Endothelial cell of umbilical vein (primary cell): ENCODE measurements around the gene NEK7. TPM values are rescaled to one million over a fixed set of nuclear protein-coding genes. Genes with fewer than 3 reads are reported as not detected.
A peak's percentile ranks its signal among the peaks of the same experiment; 100 is the strongest.

Experiments used
- BruUV-seq: library from RNA; stranded (reverse); fragments of 400-500 nt; replicated peaks from 2 replicates; lab custom pipeline; 2021; lab: Mats Ljungman, UMichigan
- CTCF ChIA-PET: fragments of 300-600, 350-600 bp; sonication (Branson Sonifier 250); formaldehyde crosslinking; loops from one replicate; lab custom pipeline; 2021; ENCODE audit warnings: antibody characterized with exemption, inconsistent platforms; lab: Charles Lee
- POLR2A ChIA-PET: fragments of 300-600, 350-600 bp; sonication (Branson Sonifier 250); formaldehyde crosslinking; loops from one replicate; lab custom pipeline; 2021; ENCODE audit warnings: antibody characterized with exemption, inconsistent platforms; lab: Charles Lee
- DNase-seq: peaks from one replicate; pipeline ENCODE4 v3.0.0-alpha.2; 2011; ENCODE audit warnings: low read depth, low spot score
- FAIRE-seq: peaks from 2 replicates; lab custom pipeline; 2011; peaks lifted over from hg19 to GRCh38; lab: Jason Lieb, UNC
- H2AFZ ChIP-seq: 2 replicates; pipeline ENCODE4 v1.6.0; 2012; ENCODE audit warnings: low read depth, low read length, control low read depth, inconsistent platforms
- H3K27ac ChIP-seq: 2 replicates; pipeline ENCODE4 v1.5.1; 2011; ENCODE audit warnings: low read depth, mild to moderate bottlenecking, control low read depth, low read length, moderate library complexity; ENCODE audit not compliant: insufficient read depth
- H3K27me3 ChIP-seq, 2 experiments: 2 replicates each; pipeline versions ENCODE4 v1.6.0 to v1.6.1; 2011; ENCODE audit warnings: low read length in 2 of 2, mixed read lengths in 1 of 2; ENCODE audit not compliant: control insufficient read depth in 2 of 2, insufficient read depth in 2 of 2
- H3K36me3 ChIP-seq, 2 experiments: 2 replicates in 1 of 2; 3 replicates in 1 of 2; pipeline ENCODE4 v1.5.1; 2011; ENCODE audit warnings: low read length in 2 of 2, mild to moderate bottlenecking in 1 of 2, moderate library complexity in 1 of 2; ENCODE audit not compliant: control insufficient read depth in 2 of 2, insufficient read depth in 2 of 2; ENCODE audit errors: extremely low read depth in 1 of 2
- H3K4me1 ChIP-seq: 3 replicates; pipeline ENCODE4 v1.5.1; 2011; ENCODE audit warnings: mild to moderate bottlenecking, low read length; ENCODE audit not compliant: control insufficient read depth, insufficient read depth; ENCODE audit errors: extremely low read depth
- H3K4me2 ChIP-seq: 2 replicates; pipeline ENCODE4 v1.6.1; 2011; ENCODE audit warnings: low read length, control low read depth, mixed read lengths; ENCODE audit not compliant: insufficient read depth
- H3K4me3 ChIP-seq, 3 experiments: fragments of 200-600 bp in 1 of 3; sonication (generic), shearing (Covaris generic) in 1 of 3; replicated peaks in 1 of 3; 2 replicates each; pipeline ENCODE4 v1.5.1; 2011 to 2016; ENCODE audit warnings: control low read depth in 3 of 3, low read length in 3 of 3, mild to moderate bottlenecking in 2 of 3, inconsistent platforms in 1 of 3, low read depth in 1 of 3, moderate library complexity in 1 of 3; ENCODE audit not compliant: insufficient read depth in 1 of 3
- H3K79me2 ChIP-seq: 2 replicates; pipeline ENCODE4 v1.6.0; 2012; ENCODE audit warnings: low read length, inconsistent platforms; ENCODE audit not compliant: control insufficient read depth, insufficient read depth
- H3K9ac ChIP-seq: replicated peaks from 2 replicates; pipeline ENCODE3; 2011; ENCODE audit warnings: low read length, control low read depth; ENCODE audit not compliant: insufficient read depth; ENCODE audit errors: extremely low read depth
- H3K9me1 ChIP-seq: replicated peaks from 3 replicates; pipeline ENCODE4 v1.6.0; 2011; ENCODE audit warnings: mild to moderate bottlenecking, low read length; ENCODE audit not compliant: control insufficient read depth, insufficient read depth; ENCODE audit errors: extremely low read depth
- H3K9me3 ChIP-seq: replicated peaks from 2 replicates; pipeline ENCODE4 v1.5.1; 2012; ENCODE audit warnings: low read length, inconsistent platforms; ENCODE audit not compliant: control insufficient read depth, insufficient read depth
- H4K20me1 ChIP-seq: replicated peaks from 2 replicates; pipeline ENCODE3; 2011; ENCODE audit warnings: mild to moderate bottlenecking, low read length; ENCODE audit not compliant: control insufficient read depth, insufficient read depth; ENCODE audit errors: extremely low read depth
- EZH2 ChIP-seq: IDR thresholded peaks from 2 replicates; pipeline ENCODE4 v1.6.1; 2012; ENCODE audit warnings: borderline replicate concordance, low read depth, mild to moderate bottlenecking, moderate library complexity, low read length, inconsistent platforms; ENCODE audit not compliant: severe bottlenecking
- FOS ChIP-seq: IDR thresholded peaks from 2 replicates; pipeline ENCODE4 v1.6.1; 2011; ENCODE audit warnings: mild to moderate bottlenecking, low read length, moderate library complexity, borderline replicate concordance; ENCODE audit not compliant: insufficient read depth
- GATA2 ChIP-seq: IDR thresholded peaks from 2 replicates; pipeline ENCODE4 v1.7.0; 2011; ENCODE audit warnings: low read depth, mild to moderate bottlenecking, moderate library complexity, mixed read lengths, low read length; ENCODE audit not compliant: insufficient read length, insufficient read depth
- JUN ChIP-seq: IDR thresholded peaks from 2 replicates; pipeline ENCODE4 v1.6.1; 2011; ENCODE audit warnings: borderline replicate concordance, low read depth; ENCODE audit not compliant: insufficient read length, insufficient read depth
- MYC ChIP-seq: IDR thresholded peaks from one replicate; pipeline ENCODE4 v1.6.1; 2011; ENCODE audit warnings: mild to moderate bottlenecking, low read depth, low read length
- POLR2A ChIP-seq: IDR thresholded peaks from 2 replicates; pipeline ENCODE4 v1.6.1; 2012; ENCODE audit warnings: low read depth, mild to moderate bottlenecking, control low read depth, low read length
- POLR2AphosphoS5 ChIP-seq: IDR thresholded peaks from 2 replicates; pipeline ENCODE4 v1.6.1; 2012; ENCODE audit warnings: low read depth, mild to moderate bottlenecking, control low read depth, low read length, moderate library complexity; ENCODE audit not compliant: insufficient read depth
- dilution Hi-C: fragments of 300-500 bp; cut with MboI; formaldehyde crosslinking; loops from one replicate; pipeline ENCODE4 v1.15.0; 2019; ENCODE audit warnings: low sequenced_read_pairs; ENCODE audit not compliant: extremely low pct_ligation_motif_present
- intact Hi-C: fragments of 100-400 bp; cut with micrococcal nuclease; formaldehyde crosslinking; loops from one replicate; pipeline ENCODE4 v1.10.0; 2022
- polyA plus RNA-seq, 4 experiments: library from polyadenylated mRNA; depleted of rRNA in 3 of 4; stranded (reverse) in 3 of 4; unstranded in 1 of 4; fragments of >200 nt; gene quantifications; 2 replicates each; pipeline versions ENCODE4 v1.2.1 to v1.2.3, GENCODE V29; 2011 to 2012; ENCODE audit warnings: missing spikeins in 1 of 4
- total RNA-seq: library from RNA; stranded (reverse); gene quantifications from 2 replicates; pipeline ENCODE4 v1.2.3, GENCODE V29; 2021
- TF ChIP-seq, protein P1 (sequence below), 2 donors: IDR thresholded peaks; 1 replicate in 1 of 2; 2 replicates in 1 of 2; pipeline ENCODE4 v1.5.1; 2011; ENCODE audit warnings: low read length in 2 of 2, mild to moderate bottlenecking in 2 of 2, moderate library complexity in 2 of 2, control low read depth in 1 of 2, inconsistent platforms in 1 of 2, low read depth in 1 of 2; ENCODE audit not compliant: insufficient read depth in 1 of 2; ENCODE audit errors: extremely low read depth in 1 of 2
- TF ChIP-seq, protein P2 (sequence below): IDR thresholded peaks from 2 replicates; pipeline ENCODE4 v1.6.1; 2011; ENCODE audit not compliant: insufficient read depth, insufficient read length

Gene NEK7
- total and polyA plus RNA-seq, 2 donors (not counting 3 experiments of a cell fraction or from before 2014, with no cell fraction given) = 22.6 to 45.7 TPM

DNA sequence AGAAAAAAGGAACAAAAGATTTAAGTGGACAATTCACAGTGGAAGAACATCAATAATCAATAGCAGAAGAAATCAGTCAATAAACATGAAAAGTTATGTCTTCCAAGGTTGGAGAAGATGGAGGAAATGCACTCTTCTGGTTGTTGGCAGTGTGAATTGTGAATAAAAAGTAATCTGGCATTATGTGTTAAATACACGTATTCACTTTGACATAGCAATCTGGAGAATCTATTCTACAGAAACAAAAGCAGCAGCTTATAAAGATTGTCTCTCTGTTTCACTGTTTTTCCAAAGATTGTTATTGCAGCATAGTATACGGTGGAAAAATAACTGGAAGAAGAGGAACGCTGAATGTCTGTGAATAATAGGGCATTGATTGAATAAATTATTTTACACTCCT is 169.4 kb downstream of the NEK7 start:
- FAIRE-seq = no peak
- dilution Hi-C loops = no loop called here
- Histone ChIP-seq H3K27me3 (no peaks in the 10 kb centered on the region), H3K9ac (no peak overlapping the region), H3K9me1 (no peaks in the 10 kb centered on the region), H3K27ac (no peak overlapping the region), H3K9me3 (no peaks in the 10 kb centered on the region), H3K4me3 (no peak overlapping the region), H3K4me1 (no peaks in the 10 kb centered on the region), H2AFZ (no peak overlapping the region), H3K36me3 (no peaks in the 10 kb centered on the region), H3K4me2 (no peak overlapping the region), H3K79me2 (no peaks in the 10 kb centered on the region), H4K20me1 (no peaks in the 10 kb centered on the region)
- intact Hi-C loops = no loop called here
- TF ChIP-seq POLR2A (no peak), GATA2 (no peak), POLR2AphosphoS5 (no peak), EZH2 (no peak), MYC (no peak), FOS (no peak), JUN (no peak)
- TF ChIP-seq, protein P1, sequence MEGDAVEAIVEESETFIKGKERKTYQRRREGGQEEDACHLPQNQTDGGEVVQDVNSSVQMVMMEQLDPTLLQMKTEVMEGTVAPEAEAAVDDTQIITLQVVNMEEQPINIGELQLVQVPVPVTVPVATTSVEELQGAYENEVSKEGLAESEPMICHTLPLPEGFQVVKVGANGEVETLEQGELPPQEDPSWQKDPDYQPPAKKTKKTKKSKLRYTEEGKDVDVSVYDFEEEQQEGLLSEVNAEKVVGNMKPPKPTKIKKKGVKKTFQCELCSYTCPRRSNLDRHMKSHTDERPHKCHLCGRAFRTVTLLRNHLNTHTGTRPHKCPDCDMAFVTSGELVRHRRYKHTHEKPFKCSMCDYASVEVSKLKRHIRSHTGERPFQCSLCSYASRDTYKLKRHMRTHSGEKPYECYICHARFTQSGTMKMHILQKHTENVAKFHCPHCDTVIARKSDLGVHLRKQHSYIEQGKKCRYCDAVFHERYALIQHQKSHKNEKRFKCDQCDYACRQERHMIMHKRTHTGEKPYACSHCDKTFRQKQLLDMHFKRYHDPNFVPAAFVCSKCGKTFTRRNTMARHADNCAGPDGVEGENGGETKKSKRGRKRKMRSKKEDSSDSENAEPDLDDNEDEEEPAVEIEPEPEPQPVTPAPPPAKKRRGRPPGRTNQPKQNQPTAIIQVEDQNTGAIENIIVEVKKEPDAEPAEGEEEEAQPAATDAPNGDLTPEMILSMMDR (IDR thresholded peaks at IDR 0.05; ENCODE audit: extremely low read depth in 1 of 2, insufficient read depth in 1 of 2, low read depth in 1 of 2, low read length in 2 of 2) = no peak
- TF ChIP-seq, protein P2, sequence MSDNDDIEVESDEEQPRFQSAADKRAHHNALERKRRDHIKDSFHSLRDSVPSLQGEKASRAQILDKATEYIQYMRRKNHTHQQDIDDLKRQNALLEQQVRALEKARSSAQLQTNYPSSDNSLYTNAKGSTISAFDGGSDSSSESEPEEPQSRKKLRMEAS = no peak
- POLR2A ChIA-PET = no interaction called here
- DNase-seq = peak; percentile 6
- no TSS peak for BruUV-seq
- CTCF ChIA-PET = interaction anchor here (1.9 kb wide), 1 partner anchor 11 kb away, joined by 6 read pairs; no protein-coding TSS in a partner anchor
